Kidney (tissue), 14 donors: ENCODE data around the gene CNIH3. TPM values are rescaled to one million over a fixed set of nuclear protein-coding genes. Genes with fewer than 3 reads are reported as not detected.
A peak's percentile ranks its signal among the peaks of the same experiment; 100 is the strongest.

Source experiments
- DNase-seq, 5 donors: peaks; one replicate each; pipeline ENCODE4 v3.0.0-alpha.2; 2013 to 2020
- FAIRE-seq: peaks from 2 replicates; lab custom pipeline; 2012; peaks lifted over from hg19 to GRCh38; lab: Jason Lieb, UNC
- H3K27ac ChIP-seq, 2 donors: one replicate each; pipeline ENCODE4 v1.7.0; 2013; ENCODE audit warnings: low read depth in 2 of 2, low read length in 2 of 2, inconsistent platforms in 1 of 2
- H3K27me3 ChIP-seq: one replicate; pipeline ENCODE4 v1.7.1; 2013; ENCODE audit warnings: low read length, inconsistent platforms; ENCODE audit not compliant: control insufficient read depth, insufficient read depth
- H3K36me3 ChIP-seq, 3 donors: one replicate each; pipeline versions ENCODE4 v1.7.0 to v1.7.1; 2013; ENCODE audit warnings: low read length in 3 of 3, control low read depth in 1 of 3, inconsistent platforms in 1 of 3; ENCODE audit not compliant: insufficient read depth in 3 of 3, control insufficient read depth in 2 of 3
- H3K4me1 ChIP-seq, 3 donors: one replicate each; pipeline versions ENCODE4 v1.7.0 to v1.7.1; 2013; ENCODE audit warnings: low read length in 3 of 3, inconsistent platforms in 1 of 3, low read depth in 1 of 3; ENCODE audit not compliant: control insufficient read depth in 2 of 3, insufficient read depth in 2 of 3
- H3K4me3 ChIP-seq, 3 donors: one replicate each; pipeline versions ENCODE4 v1.7.0 to v1.8.1; 2013; ENCODE audit warnings: low read length in 3 of 3, control low read depth in 1 of 3, inconsistent platforms in 1 of 3
- H3K9ac ChIP-seq, 3 donors: one replicate each; pipeline versions ENCODE4 v1.7.0 to v1.7.1; 2013; ENCODE audit warnings: low read length in 3 of 3, control low read depth in 1 of 3, inconsistent platforms in 1 of 3
- H3K9me3 ChIP-seq, 3 donors: one replicate each; pipeline versions ENCODE4 v1.7.0 to v1.7.1; 2013; ENCODE audit warnings: low read length in 3 of 3, control low read depth in 1 of 3, inconsistent platforms in 1 of 3; ENCODE audit not compliant: control insufficient read depth in 2 of 3, insufficient read depth in 1 of 3
- CTCF ChIP-seq: IDR thresholded peaks from 3 replicates; pipeline ENCODE4 v1.5.1; 2012; ENCODE audit warnings: mild to moderate bottlenecking, moderate library complexity, borderline replicate concordance; ENCODE audit not compliant: insufficient read depth; ENCODE audit errors: extremely low read depth
- intact Hi-C: fragments of 100-400 bp; cut with DNase I; formaldehyde crosslinking; loops from one replicate; pipeline ENCODE4 v1.11.1; 2022
- polyA plus RNA-seq: library from polyadenylated mRNA; stranded (reverse); fragments of 350-450 nt; fragmentation: Illumina TruSeq; extraction: RNeasy Lipid Tissue Mini Kit (QIAGEN cat#74804); gene quantifications from one replicate; pipeline ENCODE4 v1.2.3, GENCODE V29; 2014; ENCODE audit warnings: low read depth, low replicate concordance; ENCODE audit not compliant: insufficient read depth
- total RNA-seq: library from RNA; stranded (reverse); fragmentation: NEBNext Ultra II Directional; extraction: Animal tissue kit (Norgen Biotek cat#: 25700); gene quantifications from one replicate; pipeline ENCODE4 v1.2.1, GENCODE V29; 2021
- donor health status: control.
- donor health status: control.
- donor health status: control.
- donor health status: control.
- donor health status: control.
- donor health status: DM: yes; HTN: yes; CAD: no.
- donor health status: Normal renal cell carcinoma (clear cell type).

Gene CNIH3
- total and polyA plus RNA-seq, 2 donors from 2014 or later = 4.3 to 7.6 TPM

GRCh38 chr1:224579526-224579925 lies 36.6 kb upstream of the CNIH3 start:
- FAIRE-seq = no peak
- H3K36me3 ChIP-seq = no peaks in the 10 kb centered on the region
- H3K27ac ChIP-seq = no peak overlapping the region
- no peak overlapping the region for H3K4me3 ChIP-seq
- H3K9ac ChIP-seq = no peak overlapping the region
- peaks cover 0 to 5% (median 2%) of the 10 kb centered on the region in 3 donors for H3K9me3 ChIP-seq
- H3K4me1 ChIP-seq = no peaks in the 10 kb centered on the region
- no peak for TF ChIP-seq CTCF
- intact Hi-C loops = no loop called here
- H3K27me3 ChIP-seq = no peaks in the 10 kb centered on the region
- peak in 2 of 5 donors; percentile 15 to 18 for DNase-seq

GRCh38 chr1:224580006-224580405 lies 36.1 kb upstream of the CNIH3 start:
- no peak overlapping the region for H3K9ac ChIP-seq
- H3K36me3 ChIP-seq = no peaks in the 10 kb centered on the region
- no peak for TF ChIP-seq CTCF
- DNase-seq (no peak), FAIRE-seq (no peak)
- no peaks in the 10 kb centered on the region for H3K4me1 ChIP-seq
- H3K9me3 ChIP-seq = peaks cover 0 to 5% (median 2%) of the 10 kb centered on the region in 3 donors
- H3K27me3 ChIP-seq = no peaks in the 10 kb centered on the region
- intact Hi-C loops = no loop called here
- H3K27ac ChIP-seq = no peak overlapping the region
- H3K4me3 ChIP-seq = no peak overlapping the region

GRCh38 chr1:224582041-224582440 lies 34.1 kb upstream of the CNIH3 start:
- no peaks in the 10 kb centered on the region for H3K27me3 ChIP-seq
- TF ChIP-seq CTCF = no peak
- H3K4me3 ChIP-seq = no peak overlapping the region
- no peak overlapping the region for H3K27ac ChIP-seq
- peak in 2 of 5 donors; percentile 1 to 3 for DNase-seq
- FAIRE-seq = no peak
- no peaks in the 10 kb centered on the region for H3K9me3 ChIP-seq
- H3K9ac ChIP-seq = no peak overlapping the region
- intact Hi-C loops = no loop called here
- H3K36me3 ChIP-seq = no peaks in the 10 kb centered on the region
- H3K4me1 ChIP-seq = no peaks in the 10 kb centered on the region

GRCh38 chr1:224583774-224584173 lies 32.3 kb upstream of the CNIH3 start:
- Histone ChIP-seq H3K9ac (no peak overlapping the region), H3K4me1 (no peaks in the 10 kb centered on the region), H3K27ac (no peak overlapping the region), H3K4me3 (no peak overlapping the region), H3K36me3 (no peaks in the 10 kb centered on the region), H3K9me3 (no peaks in the 10 kb centered on the region), H3K27me3 (no peaks in the 10 kb centered on the region)
- intact Hi-C loops = no loop called here
- TF ChIP-seq CTCF = no peak
- no peak for FAIRE-seq
- DNase-seq = no peak
